Lung (tissue), 12 donors: ENCODE results near the gene IL17F. TPM values are rescaled to one million over a fixed set of nuclear protein-coding genes. Genes with fewer than 3 reads are reported as not detected.

Source experiments
- ATAC-seq: fragments of 200-7000 bp; cut with Tn5 transposase; one replicate; pipeline ENCODE4 v1.9.1; 2020; ENCODE audit warnings: moderate number of reproducible peaks; ENCODE audit not compliant: insufficient read depth, low FRiP score
- DNase-seq, 3 donors: peaks; one replicate each; pipeline ENCODE4 v3.0.0-alpha.2; 2013 to 2017
- H3K27ac ChIP-seq, 2 donors: one replicate each; pipeline ENCODE4 v1.5.1; 2013; ENCODE audit warnings: mild to moderate bottlenecking in 2 of 2, moderate library complexity in 2 of 2, control low read depth in 1 of 2, inconsistent platforms in 1 of 2, low read depth in 1 of 2, low read length in 1 of 2
- H3K27me3 ChIP-seq, 3 donors: one replicate each; pipeline ENCODE4 v1.5.1; 2013; ENCODE audit warnings: low read length in 2 of 3; ENCODE audit not compliant: control insufficient read depth in 3 of 3, insufficient read depth in 3 of 3
- H3K36me3 ChIP-seq, 4 donors: one replicate each; pipeline ENCODE4 v1.5.1; 2013; ENCODE audit warnings: low read length in 4 of 4, mild to moderate bottlenecking in 1 of 4, moderate library complexity in 1 of 4; ENCODE audit not compliant: control insufficient read depth in 4 of 4, insufficient read depth in 4 of 4
- H3K4me1 ChIP-seq, 5 donors: one replicate each; pipeline ENCODE4 v1.5.1; 2013; ENCODE audit warnings: low read length in 5 of 5, mild to moderate bottlenecking in 2 of 5, moderate library complexity in 1 of 5; ENCODE audit not compliant: control insufficient read depth in 5 of 5, insufficient read depth in 5 of 5
- H3K4me3 ChIP-seq: one replicate; pipeline ENCODE4 v1.5.1; 2013; ENCODE audit warnings: mild to moderate bottlenecking, control low read depth, moderate library complexity
- H3K9ac ChIP-seq, 2 donors: one replicate each; pipeline ENCODE4 v1.5.1; 2013; ENCODE audit warnings: low read length in 2 of 2, control low read depth in 1 of 2; ENCODE audit not compliant: insufficient read depth in 1 of 2
- H3K9me3 ChIP-seq, 4 donors: one replicate each; pipeline ENCODE4 v1.5.1; 2013; ENCODE audit warnings: low read length in 3 of 4, mild to moderate bottlenecking in 1 of 4, moderate library complexity in 1 of 4; ENCODE audit not compliant: control insufficient read depth in 4 of 4, insufficient read depth in 3 of 4
- CTCF ChIP-seq: IDR thresholded peaks from 2 replicates; pipeline ENCODE4 v1.5.1; 2012; ENCODE audit warnings: mild to moderate bottlenecking; ENCODE audit errors: control extremely low read depth, extremely low read depth
- WGBS, 2 donors: extraction: QIAGEN DNeasy Blood & Tissue Kit; methylation state at CpG; one replicate each; pipeline ENCODE4 v1.1.7; 2013; 5-methylcytosine and 5-hydroxymethylcytosine counted together
- polyA plus RNA-seq, 2 donors: library from polyadenylated mRNA; stranded (reverse); fragments of 200-250 nt; gene quantifications; one replicate each; pipeline ENCODE4 v1.2.1, GENCODE V29; 2013
- total RNA-seq, 2 donors: library from RNA; depleted of rRNA in 1 of 2; stranded (reverse); fragments of >200 nt in 1 of 2; gene quantifications; one replicate each; pipeline ENCODE4 v1.2.1, GENCODE V29; 2014 to 2021
- donor health status: control.
- donor health status: control.
- donor health status: Bipolar disorder and iron deficiency.
- donor health status: healthy.
- donor health status: DM: yes; HTN: yes; CAD: no.

IL17F gene
- total and polyA plus RNA-seq, 4 donors = 0.08 TPM; not detected in 3

GRCh38 chr6:52253494-52253893 lies 9.2 kb upstream of the IL17F start:
- no peak overlapping the region for H3K9ac ChIP-seq
- H3K9me3 ChIP-seq = no peaks in the 10 kb centered on the region
- no peak overlapping the region for H3K4me3 ChIP-seq
- no peak overlapping the region for H3K27ac ChIP-seq
- ATAC-seq = no peak
- peaks cover 0 to 6% (median 0%) of the 10 kb centered on the region in 5 donors for H3K4me1 ChIP-seq
- peaks cover 0 to 4% (median 2%) of the 10 kb centered on the region in 3 donors for H3K27me3 ChIP-seq
- no peak for DNase-seq
- H3K36me3 ChIP-seq = no peaks in the 10 kb centered on the region
- WGBS, 2 donors = 20 to 23% methylated on average over 9 of the region's 9 CpGs
- TF ChIP-seq CTCF = no peak

DNA sequence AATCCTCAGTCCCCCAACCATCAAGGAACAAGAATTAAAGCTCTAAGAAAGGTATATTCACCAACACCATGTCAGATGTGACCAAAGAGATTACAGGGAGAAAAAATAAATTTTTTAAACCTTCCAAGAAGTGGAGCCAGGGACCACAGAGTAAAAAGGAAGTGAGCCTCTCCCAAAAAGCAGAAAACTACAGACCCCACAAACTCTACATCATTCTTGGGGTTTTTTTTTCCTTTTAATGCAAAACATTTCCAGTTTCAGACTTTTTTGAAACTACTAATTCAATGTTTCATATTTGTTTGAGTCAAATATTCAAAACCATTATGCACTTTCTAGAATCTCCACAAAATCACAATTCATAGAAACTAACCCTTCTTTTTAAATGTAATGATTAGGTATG lies 6.8 kb upstream of the IL17F start:
- H3K36me3 ChIP-seq = no peaks in the 10 kb centered on the region
- no peak for TF ChIP-seq CTCF
- peaks cover 0 to 6% (median 0%) of the 10 kb centered on the region in 5 donors for H3K4me1 ChIP-seq
- H3K27me3 ChIP-seq = peaks cover 0 to 4% (median 2%) of the 10 kb centered on the region in 3 donors
- no peak for ATAC-seq
- no peaks in the 10 kb centered on the region for H3K9me3 ChIP-seq
- H3K9ac ChIP-seq = no peak overlapping the region
- no peak overlapping the region for H3K4me3 ChIP-seq
- no peak overlapping the region for H3K27ac ChIP-seq
- no peak for DNase-seq

DNA sequence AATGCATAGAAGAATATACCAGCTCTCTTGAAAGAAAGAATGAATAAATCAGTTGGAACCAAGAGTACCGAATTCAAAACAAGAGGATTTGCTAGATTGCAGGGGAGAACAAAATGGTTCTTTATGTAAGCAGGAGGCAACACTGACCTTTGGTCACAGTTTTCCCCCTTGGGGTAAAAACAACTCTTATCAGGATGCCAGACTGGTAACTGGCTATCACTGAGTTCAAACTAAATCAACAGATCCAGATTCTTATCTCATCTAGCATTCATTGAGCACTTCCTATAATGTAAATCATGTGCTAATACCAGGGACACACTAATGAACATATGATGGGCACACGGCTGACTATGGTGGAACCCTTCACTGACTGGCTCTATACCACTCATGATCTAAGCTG lies 4.8 kb upstream of the IL17F start:
- DNase-seq (no peak), ATAC-seq (no peak)
- Histone ChIP-seq H3K9ac (no peak overlapping the region), H3K4me3 (no peak overlapping the region), H3K4me1 (peaks cover 0 to 5% (median 0%) of the 10 kb centered on the region in 5 donors), H3K27me3 (peaks cover 0 to 4% (median 2%) of the 10 kb centered on the region in 3 donors), H3K9me3 (no peaks in the 10 kb centered on the region), H3K36me3 (no peaks in the 10 kb centered on the region), H3K27ac (no peak overlapping the region)
- no peak for TF ChIP-seq CTCF
- 50 to 54% methylated on average over 2 of the region's 2 CpGs for WGBS, 2 donors

DNA sequence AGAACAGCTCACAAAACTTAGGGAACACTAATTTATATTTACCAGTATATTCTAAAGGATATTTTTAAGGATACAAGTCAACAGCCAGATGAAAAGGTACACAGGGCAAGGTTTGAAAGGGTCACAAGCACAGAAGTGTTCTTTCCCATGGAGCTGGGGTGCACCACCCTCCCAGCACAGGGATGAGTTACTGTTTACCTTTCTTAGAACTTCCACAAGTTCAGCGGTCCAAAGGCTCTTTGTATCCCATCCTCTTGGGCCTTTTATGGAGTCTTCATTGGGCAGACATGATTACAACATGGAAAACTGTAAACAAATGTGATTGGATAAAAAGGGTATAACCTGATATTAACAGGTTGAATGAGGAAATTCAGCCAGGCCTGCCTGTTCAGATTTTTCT lies 1.1 kb upstream of the IL17F start:
- no peak for DNase-seq
- Histone ChIP-seq H3K9ac (no peak overlapping the region), H3K4me1 (no peaks in the 10 kb centered on the region), H3K27ac (no peak overlapping the region), H3K27me3 (peaks cover 0 to 4% (median 0%) of the 10 kb centered on the region in 3 donors), H3K9me3 (no peaks in the 10 kb centered on the region), H3K4me3 (no peak overlapping the region), H3K36me3 (no peaks in the 10 kb centered on the region)
- ATAC-seq = no peak
- TF ChIP-seq CTCF = no peak
- 92 to 96% methylated on average over 1 of the region's 1 CpG for WGBS, 2 donors
